Measurements from ENCODE around the gene TXK. TPM values are rescaled to one million over a fixed set of nuclear protein-coding genes. Genes with fewer than 3 reads are reported as not detected.

Gene TXK
- total RNA-seq, 3 donors from 2014 or later = 1.6 to 3.4 (median 3.2) TPM

- H3K4me3 ChIP-seq = no peak overlapping the region
- no peaks in the 10 kb centered on the region for H3K9me3 ChIP-seq
- TF ChIP-seq POLR2A (IDR thresholded peaks at IDR 0.05) (no peak), POLR2AphosphoS5 (IDR thresholded peaks at IDR 0.05) (no peak)
- H3K4me1 ChIP-seq = no peaks in the 10 kb centered on the region
- no peaks in the 10 kb centered on the region for H3K36me3 ChIP-seq
- no peak for DNase-seq (ENCODE audit: low spot score in 2 of 2)
- H3K27ac ChIP-seq = no peak overlapping the region
- intact Hi-C loops (cut with DNase I; ENCODE audit: low total_unique reads) = no loop called here
- H3K27me3 ChIP-seq = no peaks in the 10 kb centered on the region
Measured at GRCh38 chr4:48082956-48083355, 51.1 kb downstream of the TXK start.

GRCh38 chr4:48081196-48081595 lies 52.9 kb downstream of the TXK start:
- Histone ChIP-seq H3K27me3 (no peaks in the 10 kb centered on the region), H3K36me3 (no peaks in the 10 kb centered on the region), H3K27ac (no peak overlapping the region), H3K4me1 (no peaks in the 10 kb centered on the region), H3K4me3 (no peak overlapping the region), H3K9me3 (no peaks in the 10 kb centered on the region)
- no peak for DNase-seq (ENCODE audit: low spot score in 2 of 2)
- no peak for TF ChIP-seq POLR2AphosphoS5 (IDR thresholded peaks at IDR 0.05)
- intact Hi-C loops (cut with DNase I; ENCODE audit: low total_unique reads) = no loop called here

GRCh38 chr4:48079972-48080391 lies 54.1 kb downstream of the TXK start:
- H3K27ac ChIP-seq = no peak overlapping the region
- no peaks in the 10 kb centered on the region for H3K9me3 ChIP-seq
- DNase-seq (ENCODE audit: low spot score in 2 of 2) = no peak
- TF ChIP-seq POLR2A (IDR thresholded peaks at IDR 0.05) = no peak
- TF ChIP-seq POLR2AphosphoS5 (IDR thresholded peaks at IDR 0.05) = no peak
- TF ChIP-seq CTCF (IDR thresholded peaks at IDR 0.05) = no peak
- H3K4me1 ChIP-seq = no peaks in the 10 kb centered on the region
- H3K4me3 ChIP-seq = no peak overlapping the region
- H3K27me3 ChIP-seq = no peaks in the 10 kb centered on the region
- no peaks in the 10 kb centered on the region for H3K36me3 ChIP-seq
- intact Hi-C loops (cut with DNase I; ENCODE audit: low total_unique reads) = no loop called here

DNA sequence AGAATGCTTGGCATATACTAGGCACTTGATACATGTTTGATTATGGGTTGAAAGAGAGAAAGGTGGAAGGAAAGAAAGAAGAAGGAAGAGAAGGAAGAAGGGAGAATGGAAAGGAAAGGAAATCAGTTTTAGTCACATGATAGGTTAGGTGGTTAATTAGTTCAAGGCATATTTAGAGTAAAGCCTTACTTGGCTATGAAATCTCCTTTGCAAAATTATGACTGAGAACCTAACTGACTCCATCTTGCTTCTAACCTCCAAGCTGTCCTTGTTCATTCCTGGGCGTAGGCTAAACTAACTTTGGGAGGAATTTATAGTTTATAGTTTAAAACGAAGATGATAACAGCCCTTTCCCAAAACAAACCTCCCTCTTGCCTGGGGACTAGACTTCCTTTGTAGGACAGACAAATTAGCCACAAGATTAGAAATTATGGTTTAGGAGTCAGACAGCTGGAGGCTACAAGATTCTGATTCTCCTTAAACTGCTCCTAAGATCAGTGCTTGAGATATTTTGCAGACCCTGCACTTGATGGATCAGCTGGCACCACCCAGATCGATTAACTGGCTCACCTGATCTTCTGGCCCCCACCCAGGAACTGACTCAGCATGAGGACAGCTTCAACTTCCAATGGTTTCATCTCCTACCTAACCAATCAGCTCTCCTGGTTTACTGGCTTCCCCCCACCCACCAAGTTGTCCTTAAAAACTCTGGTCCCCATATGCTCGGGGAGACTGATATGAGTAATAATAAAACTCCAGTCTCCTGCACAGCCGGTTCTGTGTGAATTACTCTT lies 55.0 kb downstream of the TXK start:
- Histone ChIP-seq H3K4me3 (no peak overlapping the region), H3K27me3 (no peaks in the 10 kb centered on the region), H3K27ac (no peak overlapping the region), H3K9me3 (no peaks in the 10 kb centered on the region), H3K4me1 (no peaks in the 10 kb centered on the region), H3K36me3 (no peaks in the 10 kb centered on the region)
- DNase-seq (ENCODE audit: low spot score in 2 of 2) = no peak
- intact Hi-C loops (cut with DNase I; ENCODE audit: low total_unique reads) = no loop called here
- no peak for TF ChIP-seq POLR2A (IDR thresholded peaks at IDR 0.05)
- TF ChIP-seq POLR2AphosphoS5 (IDR thresholded peaks at IDR 0.05) = no peak

DNA sequence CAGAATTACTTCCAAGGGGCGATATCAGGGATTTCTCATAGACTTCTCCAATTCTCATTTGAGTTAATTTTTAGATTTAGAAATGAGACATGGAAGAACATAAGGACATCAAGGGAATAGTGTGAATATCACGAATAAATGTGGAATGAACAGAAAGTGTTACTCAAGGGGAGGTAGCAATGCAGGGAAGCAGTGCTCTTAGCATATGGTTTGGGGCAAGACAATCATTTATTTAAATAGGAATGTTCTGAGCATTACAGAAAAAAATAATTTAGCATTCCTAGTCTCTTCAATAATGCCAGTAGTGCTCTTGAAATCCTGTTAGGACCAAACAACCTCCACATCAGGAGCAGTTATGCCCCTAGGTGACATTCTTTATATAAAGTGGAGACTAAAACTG lies 55.6 kb downstream of the TXK start:
- DNase-seq (ENCODE audit: low spot score in 2 of 2) = no peak
- Histone ChIP-seq H3K9me3 (no peaks in the 10 kb centered on the region), H3K27me3 (no peaks in the 10 kb centered on the region), H3K4me3 (no peak overlapping the region), H3K27ac (no peak overlapping the region), H3K36me3 (no peaks in the 10 kb centered on the region), H3K4me1 (no peaks in the 10 kb centered on the region)
- intact Hi-C loops (cut with DNase I; ENCODE audit: low total_unique reads) = no loop called here
- no peak for TF ChIP-seq CTCF (IDR thresholded peaks at IDR 0.05)
- no peak for TF ChIP-seq POLR2A (IDR thresholded peaks at IDR 0.05)
- no peak for TF ChIP-seq POLR2AphosphoS5 (IDR thresholded peaks at IDR 0.05)

DNA sequence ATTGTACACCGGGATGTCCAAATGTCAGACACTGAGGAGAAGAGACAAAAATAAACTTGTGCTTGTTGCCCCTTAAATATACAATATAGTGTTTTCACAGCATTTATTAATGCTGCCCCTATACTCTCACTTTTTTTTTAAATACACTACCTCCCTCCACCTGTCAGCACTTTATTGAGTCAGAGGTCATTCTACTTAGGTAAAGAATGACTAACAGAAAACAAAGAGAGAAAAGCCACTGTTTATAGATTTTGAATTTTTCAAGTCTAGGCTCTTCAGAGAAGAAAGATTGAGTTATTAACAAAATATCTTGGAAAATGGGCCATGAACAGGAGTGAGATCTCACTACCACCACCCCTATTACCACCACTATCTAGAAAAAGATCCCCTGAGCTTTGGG lies 59.4 kb downstream of the TXK start:
- no peak overlapping the region for H3K4me3 ChIP-seq
- H3K36me3 ChIP-seq = no peaks in the 10 kb centered on the region
- intact Hi-C loops (cut with DNase I; ENCODE audit: low total_unique reads) = no loop called here
- DNase-seq (ENCODE audit: low spot score in 2 of 2) = no peak
- no peaks in the 10 kb centered on the region for H3K9me3 ChIP-seq
- H3K4me1 ChIP-seq = no peaks in the 10 kb centered on the region
- TF ChIP-seq POLR2AphosphoS5 (IDR thresholded peaks at IDR 0.05) (no peak), POLR2A (IDR thresholded peaks at IDR 0.05) (no peak), CTCF (IDR thresholded peaks at IDR 0.05) (no peak)
- no peaks in the 10 kb centered on the region for H3K27me3 ChIP-seq
- no peak overlapping the region for H3K27ac ChIP-seq
